Stimulated activated CD4-positive, alpha-beta T cell treated with anti-CD3 and anti-CD28 coated beads, TNF-alpha, amount 100 ng/mL, for 1 hour (primary cell): ENCODE results near the gene FOSL2.

Experiments
- DNase-seq, 3 donors: peaks; one replicate each; pipeline ENCODE4 v3.0.0-alpha.2; 2020; ENCODE audit warnings: low read depth in 3 of 3, low spot score in 1 of 3

FOSL2 gene

DNA sequence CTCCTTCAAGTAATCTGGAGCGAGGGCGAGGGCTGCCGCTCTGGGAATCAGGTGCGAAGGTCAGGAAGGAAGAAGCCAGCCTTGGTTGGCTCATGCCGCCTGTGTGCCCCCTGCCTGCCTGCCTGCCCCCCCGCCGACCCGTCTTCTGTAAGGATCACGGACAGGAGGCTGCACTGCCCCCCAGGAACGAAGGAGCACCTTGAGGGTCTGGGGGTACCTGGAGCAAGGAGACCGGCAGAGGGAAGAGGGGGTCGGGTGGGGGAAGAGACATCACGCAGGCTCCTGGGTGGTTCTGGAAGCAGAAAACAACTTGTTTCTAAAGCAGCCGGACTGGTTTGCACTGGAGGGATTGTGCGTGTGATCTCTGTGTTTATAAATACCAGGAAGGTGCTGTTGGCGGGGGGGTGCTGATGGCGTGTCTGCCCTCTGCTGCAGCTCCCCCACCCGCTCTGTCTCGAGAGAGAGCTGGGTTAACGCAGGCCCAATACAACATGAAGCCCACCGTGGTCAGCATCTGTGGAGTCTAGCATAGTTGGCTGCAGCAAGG is 1.7 kb downstream of the FOSL2 start:
- DNase-seq = no peak

DNA sequence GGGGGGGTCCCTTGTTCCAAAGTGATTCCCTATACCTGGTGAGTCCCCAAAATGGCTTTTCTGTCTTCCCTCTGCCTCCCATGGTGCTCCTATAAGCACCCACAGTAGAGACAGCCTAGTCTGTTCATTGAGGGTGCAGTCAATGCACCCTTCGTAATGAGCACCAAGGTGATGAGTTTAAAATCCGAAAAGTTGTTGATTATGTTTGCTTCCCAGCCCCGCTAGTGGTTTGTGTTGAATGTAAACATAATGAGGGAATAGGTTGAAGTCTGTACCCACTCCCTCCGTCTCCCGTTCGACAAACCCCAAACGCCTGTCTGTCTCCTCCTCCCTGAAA is 2.3 kb downstream of the FOSL2 start:
- DNase-seq = no peak

DNA sequence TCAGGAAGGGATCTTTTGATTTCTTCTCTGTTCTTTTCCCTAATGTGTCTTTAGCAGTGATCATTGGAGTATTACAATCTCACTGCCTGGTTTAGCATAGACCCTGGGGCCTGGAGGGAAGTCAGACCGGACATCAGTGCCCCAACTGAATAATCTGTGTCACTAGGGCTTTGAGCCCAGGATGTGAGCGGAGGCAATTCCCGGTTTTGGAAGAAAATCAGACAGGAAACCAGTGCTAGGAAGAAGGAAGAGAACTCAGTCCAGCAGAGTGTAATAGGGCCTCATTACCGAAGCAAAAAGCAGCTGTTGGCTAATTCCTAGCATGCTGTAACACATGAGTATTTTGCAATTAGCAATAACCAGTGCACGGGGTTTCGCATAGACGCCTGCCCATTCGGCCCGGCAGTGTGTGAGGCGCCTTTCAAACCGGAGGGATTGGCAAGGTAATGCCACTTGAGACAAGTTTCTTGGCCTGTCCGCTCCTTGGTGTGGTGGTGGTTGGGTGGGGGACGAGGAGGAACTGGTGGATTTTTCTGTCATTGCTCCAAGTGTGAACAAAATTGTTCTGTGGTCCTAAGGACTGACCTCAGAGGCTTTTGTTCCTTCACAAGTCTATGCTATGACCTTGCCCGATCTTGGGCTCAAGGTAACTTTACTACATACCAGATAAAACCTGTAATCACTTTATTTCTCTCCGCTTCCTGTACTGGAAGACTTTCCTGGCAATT is 2.8 kb downstream of the FOSL2 start:
- DNase-seq = no peak

DNA sequence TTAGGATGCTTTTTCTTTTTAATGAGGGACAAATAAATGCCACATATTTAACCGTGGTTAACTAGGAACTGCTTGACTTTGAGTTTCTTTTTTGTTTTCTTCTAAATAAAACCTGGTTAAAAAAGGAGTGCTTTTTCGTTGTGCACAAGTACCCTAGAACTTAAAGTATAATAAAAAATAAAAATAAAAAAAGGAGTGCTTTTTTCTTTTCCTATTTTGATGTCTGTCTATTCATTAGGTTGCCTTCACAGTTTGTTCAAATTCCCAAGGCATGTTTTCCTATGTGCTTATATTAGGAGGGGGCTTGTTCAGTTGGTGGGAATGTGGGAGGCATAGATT is 4.4 kb downstream of the FOSL2 start:
- no peak for DNase-seq

DNA sequence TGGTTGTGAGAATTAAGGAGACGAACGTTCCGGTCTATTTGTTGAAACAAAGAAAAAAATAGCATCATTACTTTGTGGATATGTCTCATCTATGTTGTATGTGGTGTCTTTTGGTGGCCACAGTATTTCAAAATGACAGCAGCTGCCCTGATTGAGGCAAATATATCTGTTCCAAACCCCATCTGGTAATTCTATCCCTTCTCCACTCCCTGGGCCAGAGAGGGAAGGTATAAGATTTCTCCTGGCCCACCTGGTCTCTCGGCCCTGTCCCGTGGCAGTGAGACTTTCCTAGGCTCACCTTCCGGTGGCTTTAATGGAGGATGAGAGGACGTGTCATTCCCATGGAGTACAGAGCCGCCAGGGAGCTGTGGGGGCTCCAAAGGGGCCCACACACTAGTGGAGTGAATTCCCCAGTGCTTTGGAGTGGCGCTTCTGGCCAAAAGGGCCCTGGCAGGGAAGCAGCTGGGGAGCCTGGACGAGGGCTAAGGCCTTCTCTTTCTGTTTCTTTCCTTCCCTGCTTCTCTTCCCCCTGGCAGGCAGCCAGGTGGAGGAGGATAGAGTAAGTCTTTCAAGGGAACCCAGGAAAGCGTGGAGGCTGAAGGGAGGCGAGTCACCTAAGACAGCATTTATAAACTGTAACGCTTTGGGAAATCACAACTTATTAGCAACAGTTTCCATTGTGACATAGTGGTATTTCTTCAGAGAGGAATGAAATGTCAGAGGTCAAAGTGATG is 5.6 kb downstream of the FOSL2 start:
- no peak for DNase-seq

DNA sequence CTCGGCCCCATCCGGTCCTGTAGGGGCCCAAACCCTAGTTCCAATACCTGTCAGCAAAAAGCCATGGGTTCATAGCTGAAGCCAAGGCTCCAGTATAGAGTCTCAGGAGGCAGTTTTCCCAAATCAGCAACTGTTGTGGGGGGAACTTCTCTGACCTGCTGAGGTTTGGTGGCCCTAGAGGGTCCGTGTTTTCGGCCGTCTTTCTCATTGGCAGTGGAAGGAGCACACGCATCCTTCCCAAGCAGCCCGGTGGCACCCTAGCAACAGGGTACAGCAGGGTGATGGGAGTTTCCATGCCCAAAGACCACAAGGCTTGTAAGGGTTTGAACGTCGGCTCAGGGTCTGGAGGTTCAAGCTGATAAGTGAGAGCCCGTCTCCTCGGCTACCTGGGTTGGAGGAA is 6.6 kb downstream of the FOSL2 start:
- no peak for DNase-seq

DNA sequence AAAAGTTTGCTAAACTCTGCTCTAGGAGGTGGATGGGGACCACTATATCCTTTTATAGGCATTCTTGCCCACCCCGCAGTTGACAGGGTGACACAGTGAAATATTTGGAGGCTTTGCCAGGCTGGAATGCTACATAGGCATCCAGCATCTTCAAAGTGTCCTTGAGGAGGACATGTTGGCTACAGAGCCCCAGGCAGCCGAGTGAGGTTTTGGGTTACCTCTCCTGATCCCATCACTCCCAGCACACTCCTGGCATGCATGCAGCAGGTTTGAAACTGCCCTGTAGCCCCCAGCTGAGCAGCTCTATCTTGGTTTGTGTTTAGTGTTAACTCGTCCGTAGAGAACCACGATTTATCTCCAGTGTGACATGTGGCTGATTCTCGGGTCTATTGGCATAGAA is 7.3 kb downstream of the FOSL2 start:
- no peak for DNase-seq

DNA sequence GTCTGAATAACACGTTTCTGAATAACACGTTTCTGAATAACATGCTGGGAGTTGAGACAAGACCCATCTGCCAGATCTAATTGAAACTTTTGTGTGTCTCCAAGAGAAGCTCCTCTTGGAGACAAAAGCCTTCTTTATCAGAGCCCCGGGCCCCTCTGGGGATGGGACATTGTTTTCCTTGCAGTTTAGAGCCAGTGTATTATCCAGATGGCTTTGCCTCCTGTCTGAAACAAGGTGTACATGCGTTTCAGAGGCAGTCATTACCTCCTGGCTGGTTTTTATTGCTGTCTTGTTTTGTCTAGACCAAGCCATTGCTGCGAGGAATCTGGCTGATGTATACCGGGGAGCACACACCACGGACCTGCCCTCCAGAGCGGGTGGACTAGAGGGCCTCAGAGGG is 7.8 kb downstream of the FOSL2 start:
- DNase-seq = no peak

DNA sequence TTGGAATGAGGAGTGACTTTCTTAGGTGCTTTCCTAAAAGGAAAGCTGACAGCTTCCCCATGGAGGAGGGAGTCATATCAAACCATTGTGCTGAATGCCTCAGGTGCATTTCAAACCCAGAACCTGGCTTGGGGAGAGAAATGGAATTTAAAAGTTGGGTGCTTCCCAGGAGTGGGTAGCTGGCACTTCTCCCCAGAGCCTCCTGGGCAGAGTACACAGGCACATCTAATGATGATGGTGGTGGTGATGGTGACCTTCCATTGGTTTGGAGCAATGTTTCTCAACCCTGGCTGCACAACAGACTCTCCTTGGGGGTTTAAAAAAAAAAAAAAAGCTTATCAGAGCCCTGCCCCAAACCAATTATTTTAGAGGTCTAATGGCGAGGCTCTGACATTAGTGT is 8.3 kb downstream of the FOSL2 start:
- no peak for DNase-seq

DNA sequence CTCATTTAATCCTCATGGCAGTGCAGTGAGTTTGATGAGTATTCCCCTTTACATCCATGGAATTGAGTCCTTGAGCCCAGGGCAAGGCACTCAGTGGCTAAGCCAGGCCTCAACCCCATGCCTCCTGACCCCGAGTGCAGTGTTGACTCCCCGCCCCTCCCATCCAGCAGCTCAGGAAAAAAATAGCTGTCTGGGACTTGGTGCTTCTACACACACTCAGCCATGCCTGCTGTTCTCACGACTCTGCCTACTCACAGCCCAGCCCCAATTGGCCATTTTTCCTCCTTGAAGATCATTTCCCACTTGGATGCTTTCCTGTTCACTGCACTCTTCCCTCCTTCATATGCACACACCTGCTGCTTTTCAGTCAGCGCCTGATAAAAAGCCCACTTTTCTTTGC is 8.8 kb downstream of the FOSL2 start:
- DNase-seq = no peak

DNA sequence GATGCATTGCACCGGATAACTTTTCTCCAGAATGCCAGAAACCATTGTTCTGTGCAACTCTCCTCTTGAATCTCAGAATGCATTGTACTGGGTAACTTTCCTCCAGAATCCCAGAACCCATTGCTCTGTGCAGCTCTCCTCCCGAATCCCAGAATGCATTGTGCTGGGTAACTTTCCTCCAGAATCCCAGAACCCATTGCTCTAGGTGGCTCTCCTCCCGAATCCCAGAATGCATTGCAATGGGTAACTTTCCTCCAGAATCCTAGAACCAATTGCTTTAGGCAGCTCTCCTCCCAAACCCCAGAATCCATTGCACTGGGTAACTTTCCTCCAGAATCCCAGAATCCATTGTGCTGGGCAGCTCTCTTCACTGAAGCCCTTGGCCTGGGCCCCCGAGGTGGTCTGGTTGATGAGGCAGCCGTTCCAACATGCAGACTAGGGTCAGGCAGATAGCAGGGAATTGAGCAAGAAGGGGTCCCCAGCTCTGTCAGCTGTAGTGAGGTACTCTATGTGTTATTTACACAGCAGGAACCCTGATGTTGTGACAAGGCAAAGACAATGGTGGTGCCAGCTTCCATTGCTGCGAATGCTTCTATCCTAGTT is 9.4 kb downstream of the FOSL2 start:
- no peak for DNase-seq

DNA sequence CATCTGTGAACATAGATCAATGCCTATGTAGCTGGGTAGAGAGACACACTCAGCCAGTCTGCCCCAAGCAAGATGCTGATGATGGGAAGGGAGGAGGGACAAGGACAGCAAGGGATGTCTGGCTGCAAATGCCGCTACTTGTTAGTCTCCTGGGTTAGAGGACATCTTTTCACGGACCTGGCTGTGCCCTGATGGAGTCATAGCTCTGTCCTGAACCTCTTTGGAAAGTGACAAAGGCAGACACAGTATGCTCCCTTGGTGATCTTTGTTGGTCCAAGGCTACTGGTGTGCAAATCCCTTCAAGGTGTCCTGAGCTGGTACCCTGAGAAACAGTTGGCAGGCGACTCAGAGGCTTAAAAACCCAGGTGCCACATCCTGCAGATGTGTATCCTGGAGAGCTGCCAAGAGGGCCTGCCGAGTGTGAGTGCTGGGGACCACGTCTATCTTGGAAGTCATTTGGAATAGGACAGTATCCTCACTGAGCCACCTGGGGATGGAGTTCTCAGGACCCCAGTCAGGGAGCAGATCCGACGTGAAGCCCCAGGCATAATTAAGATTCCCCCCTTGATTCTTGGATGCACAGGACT is 10.8 kb downstream of the FOSL2 start:
- DNase-seq = no peak

DNA sequence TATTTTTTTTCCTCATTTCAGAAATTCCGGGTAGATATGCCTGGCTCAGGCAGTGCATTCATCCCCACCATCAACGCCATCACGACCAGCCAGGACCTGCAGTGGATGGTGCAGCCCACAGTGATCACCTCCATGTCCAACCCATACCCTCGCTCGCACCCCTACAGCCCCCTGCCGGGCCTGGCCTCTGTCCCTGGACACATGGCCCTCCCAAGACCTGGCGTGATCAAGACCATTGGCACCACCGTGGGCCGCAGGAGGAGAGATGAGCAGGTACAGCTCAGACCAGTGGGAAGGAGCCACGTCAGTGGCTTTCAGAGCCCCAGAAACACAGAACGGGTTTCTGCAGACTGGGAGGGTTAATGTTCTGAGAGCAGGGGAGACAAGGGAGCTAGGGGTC is 11.4 kb downstream of the FOSL2 start:
- no peak for DNase-seq

DNA sequence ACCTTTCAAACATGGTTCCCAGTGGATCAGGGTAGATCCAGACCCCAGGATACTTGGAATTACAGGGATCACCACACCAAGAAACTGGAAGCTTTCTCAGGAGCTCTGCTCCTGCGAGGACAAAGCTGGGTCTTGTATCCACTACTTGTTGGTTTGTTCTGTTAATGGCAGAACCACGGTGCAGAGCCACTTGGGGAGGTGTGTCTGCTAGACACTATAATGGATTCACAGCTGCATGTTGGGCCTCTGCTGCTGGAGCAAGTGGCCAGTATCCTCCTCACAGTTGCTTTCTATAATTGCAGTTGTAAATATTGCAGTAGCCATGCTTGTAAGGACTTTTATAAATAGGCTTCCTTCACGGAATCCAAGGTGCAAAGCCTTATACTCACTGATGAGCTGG is 12.9 kb downstream of the FOSL2 start:
- no peak for DNase-seq

DNA sequence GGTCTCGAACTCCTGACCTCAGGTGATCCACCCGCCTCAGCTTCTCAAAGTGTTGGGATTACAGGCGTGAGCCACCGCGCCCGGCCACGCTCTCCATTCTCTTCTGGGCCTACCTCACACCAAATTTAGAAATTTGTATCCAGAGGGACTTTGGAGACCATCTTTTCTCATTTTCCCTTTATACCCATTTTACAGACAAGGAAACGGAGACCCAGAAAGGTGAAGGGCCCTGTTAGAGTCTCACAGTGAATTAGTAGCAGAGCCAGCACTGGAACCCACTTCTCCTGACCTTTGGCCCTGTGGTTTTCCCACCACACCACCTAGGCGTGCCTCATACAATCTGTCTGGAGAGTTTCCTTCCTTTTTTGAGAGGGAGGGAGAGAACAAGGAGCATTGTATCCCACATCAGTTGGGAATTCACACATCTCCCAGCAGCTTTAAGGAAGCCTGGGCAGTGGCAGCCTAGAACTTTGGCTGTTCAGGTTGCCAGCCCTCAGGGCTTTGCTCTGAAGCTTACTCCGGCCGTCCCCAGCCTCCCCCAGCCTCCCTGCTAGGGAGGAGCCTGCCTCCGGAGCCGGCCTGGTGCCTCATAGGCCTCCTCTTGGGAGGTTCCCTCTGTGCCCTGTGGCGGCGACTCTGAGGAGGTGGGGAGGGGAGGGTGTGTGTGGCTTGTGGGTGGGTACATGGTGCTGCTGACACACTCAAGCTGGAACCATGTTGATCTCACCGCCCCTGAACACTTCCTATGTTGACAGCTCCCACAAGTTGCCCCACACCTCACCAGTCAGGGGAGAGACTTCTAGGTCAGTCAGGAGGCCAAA is 13.8 kb downstream of the FOSL2 start:
- DNase-seq = peak in 1 of 3 donors; percentile 31

DNA sequence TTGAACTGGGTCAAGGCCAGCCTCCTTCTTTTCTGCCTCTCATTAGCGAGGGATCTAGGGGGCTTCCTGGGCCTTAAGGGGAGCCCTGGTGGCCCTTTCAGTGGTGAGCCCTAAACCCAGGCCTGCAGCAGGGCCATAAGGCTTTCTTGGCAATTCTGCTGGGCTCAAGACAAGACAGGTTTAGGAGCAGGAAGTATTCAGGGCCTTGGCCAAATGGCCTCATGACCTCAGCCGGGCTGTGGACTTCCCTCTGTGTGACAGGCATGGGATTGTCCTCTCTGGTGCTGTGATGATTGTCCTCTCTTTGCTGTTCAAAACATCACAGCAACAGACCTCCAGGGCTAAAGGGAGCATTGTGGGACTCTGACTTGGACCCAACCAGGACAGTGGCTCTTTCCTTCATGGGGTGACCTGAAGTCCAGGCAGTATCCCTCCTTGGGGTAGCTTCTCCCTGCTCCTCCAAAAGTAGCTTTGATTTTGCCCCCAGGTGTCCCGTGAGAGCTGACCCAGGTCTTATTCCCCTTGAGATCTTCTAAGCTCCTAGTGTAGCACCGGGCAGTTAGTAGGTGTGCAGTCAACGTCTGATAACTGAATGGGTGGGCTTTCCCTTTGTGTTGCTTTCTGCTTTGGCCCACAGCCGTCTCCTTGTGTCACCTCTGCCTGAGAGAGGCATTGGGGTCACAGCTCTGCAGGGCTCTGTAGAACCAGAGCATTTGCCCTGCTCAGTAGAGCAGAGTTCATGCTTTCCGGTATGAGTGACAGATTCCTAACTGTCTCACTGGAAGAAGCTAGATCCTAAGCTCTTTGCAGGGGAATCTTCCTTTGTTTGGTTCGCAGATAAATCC is 14.7 kb downstream of the FOSL2 start:
- DNase-seq = no peak

DNA sequence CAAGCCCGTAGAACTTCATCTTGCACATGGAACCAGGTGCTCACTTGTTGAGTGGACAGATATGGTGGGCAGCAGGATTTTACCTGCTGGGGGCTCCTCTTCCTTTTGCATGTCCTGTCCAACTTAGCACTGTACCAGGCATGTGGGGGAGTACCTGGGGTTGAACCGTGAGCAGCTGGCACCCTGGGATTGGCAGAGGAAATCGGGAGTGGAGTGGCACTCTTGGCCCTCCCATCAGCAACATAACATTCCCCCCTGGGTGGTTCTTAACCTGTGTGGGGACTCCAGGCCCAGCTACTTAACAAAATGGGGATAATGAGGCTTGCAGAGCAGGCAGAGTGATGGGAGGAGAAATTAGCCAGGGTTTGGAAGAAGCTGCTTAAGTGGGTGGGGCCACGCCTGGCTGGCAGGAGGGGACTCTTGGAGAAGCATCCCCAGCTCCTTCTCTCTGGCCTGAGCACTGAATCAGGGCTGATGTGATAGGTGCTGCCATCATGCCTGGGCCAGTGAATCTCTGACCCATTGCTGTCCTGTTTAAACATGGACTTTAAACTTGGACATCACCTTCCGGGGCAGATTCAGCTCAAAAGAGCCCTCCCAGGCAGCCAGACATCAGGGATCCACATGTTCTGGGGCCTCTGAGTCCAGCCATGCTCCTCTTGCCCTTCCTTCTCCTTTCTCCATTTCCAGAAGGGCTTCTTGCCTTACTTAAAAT is 15.5 kb downstream of the FOSL2 start:
- DNase-seq = no peak

DNA sequence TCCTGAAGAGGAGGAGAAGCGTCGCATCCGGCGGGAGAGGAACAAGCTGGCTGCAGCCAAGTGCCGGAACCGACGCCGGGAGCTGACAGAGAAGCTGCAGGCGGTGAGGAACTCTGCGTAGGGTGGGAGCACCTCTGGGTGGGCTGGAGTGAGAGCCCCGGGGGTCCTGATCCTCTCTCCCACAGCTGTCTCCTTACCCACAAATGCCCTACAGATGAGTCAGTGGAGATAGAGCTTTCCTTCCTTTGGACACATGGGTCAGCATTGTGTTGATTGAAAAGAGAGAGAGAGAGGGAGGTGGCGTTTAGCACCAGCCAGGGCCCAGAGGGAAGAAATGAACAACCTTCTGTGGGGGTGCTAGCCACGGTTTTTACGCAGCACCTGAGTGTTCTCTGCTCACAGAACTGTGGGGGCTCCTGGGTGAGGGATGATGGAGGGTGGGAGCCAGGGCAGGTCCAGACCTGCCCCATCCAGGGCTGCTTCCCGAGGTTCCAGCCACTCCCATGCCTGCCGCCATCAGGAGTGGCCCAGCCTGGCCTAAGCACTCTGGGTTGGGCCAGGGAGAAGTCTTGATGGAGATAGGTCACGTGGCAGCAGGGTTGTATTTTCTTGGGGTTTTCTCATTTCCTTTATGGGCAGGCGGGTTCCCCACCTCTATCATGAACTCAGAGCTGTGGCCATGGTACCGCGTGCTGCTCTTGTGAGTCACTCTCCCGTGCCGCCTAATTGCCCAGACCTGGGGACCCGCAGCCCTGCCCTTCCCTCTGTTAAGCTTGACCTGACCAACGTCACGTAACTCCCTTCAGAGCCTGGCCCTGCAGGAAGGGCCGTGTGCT is 16.3 kb downstream of the FOSL2 start:
- DNase-seq = peak in 2 of 3 donors; percentile 27 to 44
